ACC112 (cell line): Measurements from ENCODE around the gene RNU2-1.
"Not testable (repeated sequence)": the region's sequence is repeated elsewhere in the genome, so short reads cannot be mapped to it uniquely, and the experiment has no call there.

Experiments
- H2AFZ ChIP-seq: fragments of 200-600 bp; sonication (generic); one replicate; pipeline ENCODE4 v1.6.0; 2017; ENCODE audit warnings: antibody characterized with exemption, low read length; ENCODE audit not compliant: unreplicated experiment
- H3K27ac ChIP-seq: fragments of 200-600 bp; sonication (generic); 2 replicates; pipeline ENCODE4 v1.5.1; 2014; ENCODE audit warnings: low read depth, mild to moderate bottlenecking, antibody characterized with exemption, low read length, moderate library complexity
- H3K27me3 ChIP-seq: fragments of 200-600 bp; sonication (generic); 2 replicates; pipeline ENCODE4 v1.6.1; 2014; ENCODE audit warnings: mild to moderate bottlenecking, antibody characterized with exemption, low read length, moderate library complexity, mixed read lengths; ENCODE audit not compliant: insufficient read depth
- H3K36me3 ChIP-seq: fragments of 200-600 bp; sonication (generic); 2 replicates; pipeline ENCODE4 v1.6.1; 2016; ENCODE audit warnings: mild to moderate bottlenecking, antibody characterized with exemption, low read length, moderate library complexity, mixed read lengths; ENCODE audit not compliant: insufficient read depth
- H3K4me1 ChIP-seq: fragments of 200-600 bp; sonication (generic); one replicate; pipeline ENCODE4 v1.6.1; 2016; ENCODE audit warnings: low read length, mixed read lengths; ENCODE audit not compliant: insufficient read depth, unreplicated experiment, control insufficient read depth
- H3K4me3 ChIP-seq: fragments of 200-600 bp; sonication (generic); 2 replicates; pipeline ENCODE4 v1.5.1; 2014; ENCODE audit warnings: mild to moderate bottlenecking, low read depth, low read length
- H3K79me2 ChIP-seq: fragments of 200-600 bp; sonication (generic); one replicate; pipeline ENCODE4 v1.6.0; 2016; ENCODE audit warnings: low read length; ENCODE audit not compliant: control insufficient read depth, unreplicated experiment, insufficient read depth

RNU2-1 gene

GRCh38 chr17:43228020-43228782 lies 5.6 kb downstream of the RNU2-1 start, which contains the start of gene CCDC200:
CCDC200 (minus strand) TSS chr17:43228623; CDS start chr17:43228554, 69 bp downstream.
- not testable (repeated sequence) for H3K27me3 ChIP-seq, H3K4me3 ChIP-seq, H3K36me3 ChIP-seq, H3K79me2 ChIP-seq, H3K4me1 ChIP-seq, H2AFZ ChIP-seq, H3K27ac ChIP-seq

- no peak overlapping the region for H3K4me3 ChIP-seq
- H2AFZ ChIP-seq, result no peak overlapping the region
- no peaks in the 10 kb centered on the region for H3K79me2 ChIP-seq
- H3K4me1 ChIP-seq, result no peaks in the 10 kb centered on the region
- H3K27ac ChIP-seq, result no peak overlapping the region
- no peaks in the 10 kb centered on the region for H3K36me3 ChIP-seq
- H3K27me3 ChIP-seq, result no peaks in the 10 kb centered on the region
Measured at GRCh38 chr17:43226393-43226792, 7.4 kb downstream of the RNU2-1 start.

GRCh38 chr17:43224146-43224705 lies 9.6 kb downstream of the RNU2-1 start:
- Histone ChIP-seq H3K79me2 (no peaks in the 10 kb centered on the region), H3K27ac (no peak overlapping the region), H3K4me3 (no peak overlapping the region), H2AFZ (no peak overlapping the region), H3K36me3 (no peaks in the 10 kb centered on the region), H3K27me3 (no peaks in the 10 kb centered on the region), H3K4me1 (no peaks in the 10 kb centered on the region)

- no peak overlapping the region for H3K4me3 ChIP-seq
- peaks cover 10% of the 10 kb centered on the region; the same call in 1 of the 2 replicates for H3K36me3 ChIP-seq
- no peaks in the 10 kb centered on the region for H3K27me3 ChIP-seq
- no peaks in the 10 kb centered on the region for H3K79me2 ChIP-seq
- H3K4me1 ChIP-seq, result no peaks in the 10 kb centered on the region
- H2AFZ ChIP-seq, result no peak overlapping the region
- H3K27ac ChIP-seq, result no peak overlapping the region
Measured at GRCh38 chr17:43220511-43221125, 13.2 kb downstream of the RNU2-1 start.

- no peak overlapping the region for H3K4me3 ChIP-seq
- peaks cover 10% of the 10 kb centered on the region; the same call in 1 of the 2 replicates for H3K36me3 ChIP-seq
- no peaks in the 10 kb centered on the region for H3K27me3 ChIP-seq
- no peaks in the 10 kb centered on the region for H3K4me1 ChIP-seq
- no peaks in the 10 kb centered on the region for H3K79me2 ChIP-seq
- H2AFZ ChIP-seq, result no peak overlapping the region
- no peak overlapping the region for H3K27ac ChIP-seq
Measured at GRCh38 chr17:43219746-43220380, 13.9 kb downstream of the RNU2-1 start.

- no peaks in the 10 kb centered on the region for H3K4me1 ChIP-seq
- no peak overlapping the region for H3K27ac ChIP-seq
- peaks cover 10% of the 10 kb centered on the region; the same call in 1 of the 2 replicates for H3K36me3 ChIP-seq
- H2AFZ ChIP-seq, result no peak overlapping the region
- no peaks in the 10 kb centered on the region for H3K79me2 ChIP-seq
- H3K27me3 ChIP-seq, result no peaks in the 10 kb centered on the region
- no peak overlapping the region for H3K4me3 ChIP-seq
Measured at GRCh38 chr17:43219001-43219400, 14.8 kb downstream of the RNU2-1 start.

GRCh38 chr17:43217614-43218087 lies 16.1 kb downstream of the RNU2-1 start:
- Histone ChIP-seq H3K4me1 (peaks cover 11% of the 10 kb centered on the region), H3K79me2 (peaks cover 11% of the 10 kb centered on the region), H3K36me3 (peaks cover 17% of the 10 kb centered on the region; the same call in 1 of the 2 replicates), H3K4me3 (no peak overlapping the region), H2AFZ (no peak overlapping the region), H3K27ac (no peak overlapping the region), H3K27me3 (no peaks in the 10 kb centered on the region)

GRCh38 chr17:43216762-43217613 lies 16.8 kb downstream of the RNU2-1 start:
- no peak overlapping the region for H2AFZ ChIP-seq
- no peak overlapping the region for H3K4me3 ChIP-seq
- H3K27ac ChIP-seq, result no peak overlapping the region
- H3K27me3 ChIP-seq, result no peaks in the 10 kb centered on the region
- H3K79me2 ChIP-seq, result peaks cover 15% of the 10 kb centered on the region
- peaks cover 17% of the 10 kb centered on the region; the same call in 1 of the 2 replicates for H3K36me3 ChIP-seq
- H3K4me1 ChIP-seq, result peaks cover 15% of the 10 kb centered on the region

GRCh38 chr17:43216369-43216761 lies 17.4 kb downstream of the RNU2-1 start:
- Histone ChIP-seq H3K79me2 (peaks cover 15% of the 10 kb centered on the region), H3K27ac (no peak overlapping the region), H2AFZ (no peak overlapping the region), H3K4me3 (no peak overlapping the region), H3K36me3 (peaks cover 17% of the 10 kb centered on the region; the same call in 1 of the 2 replicates), H3K27me3 (no peaks in the 10 kb centered on the region), H3K4me1 (peaks cover 15% of the 10 kb centered on the region)

GRCh38 chr17:43215341-43215740 lies 18.4 kb downstream of the RNU2-1 start:
- Histone ChIP-seq H3K36me3 (peaks cover 17% of the 10 kb centered on the region; the same call in 1 of the 2 replicates), H3K27ac (no peak overlapping the region), H2AFZ (no peak overlapping the region), H3K4me1 (peaks cover 22% of the 10 kb centered on the region), H3K27me3 (no peaks in the 10 kb centered on the region), H3K79me2 (peaks cover 15% of the 10 kb centered on the region), H3K4me3 (no peak overlapping the region)
